Measurements from ENCODE around the gene C6orf141.

DNA sequence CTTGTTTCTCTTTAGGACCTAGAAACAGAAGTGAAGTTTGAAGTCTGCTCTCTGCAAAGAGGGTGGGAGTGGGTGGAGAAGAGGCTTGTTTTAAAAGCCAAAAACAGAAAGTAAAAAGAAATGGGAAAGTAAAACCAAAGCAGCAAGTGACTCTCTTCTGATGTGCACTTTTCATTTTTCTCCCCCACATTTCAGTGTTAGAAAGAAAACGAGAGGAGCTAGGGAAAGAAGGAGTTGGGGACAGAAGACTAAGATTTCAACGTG lies 1.3 kb downstream of the C6orf141 start:
- TF ChIP-seq, protein P1, sequence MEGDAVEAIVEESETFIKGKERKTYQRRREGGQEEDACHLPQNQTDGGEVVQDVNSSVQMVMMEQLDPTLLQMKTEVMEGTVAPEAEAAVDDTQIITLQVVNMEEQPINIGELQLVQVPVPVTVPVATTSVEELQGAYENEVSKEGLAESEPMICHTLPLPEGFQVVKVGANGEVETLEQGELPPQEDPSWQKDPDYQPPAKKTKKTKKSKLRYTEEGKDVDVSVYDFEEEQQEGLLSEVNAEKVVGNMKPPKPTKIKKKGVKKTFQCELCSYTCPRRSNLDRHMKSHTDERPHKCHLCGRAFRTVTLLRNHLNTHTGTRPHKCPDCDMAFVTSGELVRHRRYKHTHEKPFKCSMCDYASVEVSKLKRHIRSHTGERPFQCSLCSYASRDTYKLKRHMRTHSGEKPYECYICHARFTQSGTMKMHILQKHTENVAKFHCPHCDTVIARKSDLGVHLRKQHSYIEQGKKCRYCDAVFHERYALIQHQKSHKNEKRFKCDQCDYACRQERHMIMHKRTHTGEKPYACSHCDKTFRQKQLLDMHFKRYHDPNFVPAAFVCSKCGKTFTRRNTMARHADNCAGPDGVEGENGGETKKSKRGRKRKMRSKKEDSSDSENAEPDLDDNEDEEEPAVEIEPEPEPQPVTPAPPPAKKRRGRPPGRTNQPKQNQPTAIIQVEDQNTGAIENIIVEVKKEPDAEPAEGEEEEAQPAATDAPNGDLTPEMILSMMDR (IDR thresholded peaks at IDR 0.05): no peak
- TF ChIP-seq EZH2 (IDR thresholded peaks at IDR 0.05; ENCODE audit: borderline replicate concordance, insufficient read depth, low read depth, low read length, poor library complexity, severe bottlenecking): no peak
